Measurements from ENCODE around the gene SNTG2. TPM values are rescaled to one million over a fixed set of nuclear protein-coding genes. Genes with fewer than 3 reads are reported as not detected.

Gene SNTG2
- total RNA-seq, 1 donor from 2014 or later = 7.7 TPM

DNA sequence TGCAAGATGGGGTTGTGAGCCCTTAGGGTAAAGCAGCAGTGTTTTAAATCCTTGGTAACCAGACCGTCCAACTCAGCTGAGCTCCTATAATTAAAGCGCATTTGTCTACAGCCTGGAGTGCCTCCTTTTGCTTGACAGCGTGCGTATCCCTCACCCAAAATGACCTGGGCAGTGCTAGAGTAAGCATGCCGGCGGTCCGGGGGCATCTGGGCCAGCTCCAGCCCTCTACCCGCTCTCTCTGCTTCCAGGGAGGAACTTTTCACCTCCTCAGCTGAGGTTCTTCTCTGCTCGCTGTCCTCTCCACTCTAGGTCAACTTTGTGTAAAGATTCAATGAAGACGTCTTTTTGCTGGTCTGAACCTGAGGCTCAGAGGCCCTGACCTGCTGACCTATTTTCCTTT, 360.2 kb downstream of the SNTG2 start:
- H3K9me3 Mint-ChIP-seq (ENCODE audit: unreplicated experiment) = peaks cover 9% of the 10 kb centered on the region
- peaks cover 3% of the 10 kb centered on the region for H3K36me3 Mint-ChIP-seq (ENCODE audit: unreplicated experiment)
- H3K4me3 Mint-ChIP-seq (ENCODE audit: unreplicated experiment) = no peak overlapping the region
- DNase-seq = no peak
- H3K27me3 Mint-ChIP-seq (ENCODE audit: unreplicated experiment) = peaks cover 14% of the 10 kb centered on the region
- TF ChIP-seq, protein P1, sequence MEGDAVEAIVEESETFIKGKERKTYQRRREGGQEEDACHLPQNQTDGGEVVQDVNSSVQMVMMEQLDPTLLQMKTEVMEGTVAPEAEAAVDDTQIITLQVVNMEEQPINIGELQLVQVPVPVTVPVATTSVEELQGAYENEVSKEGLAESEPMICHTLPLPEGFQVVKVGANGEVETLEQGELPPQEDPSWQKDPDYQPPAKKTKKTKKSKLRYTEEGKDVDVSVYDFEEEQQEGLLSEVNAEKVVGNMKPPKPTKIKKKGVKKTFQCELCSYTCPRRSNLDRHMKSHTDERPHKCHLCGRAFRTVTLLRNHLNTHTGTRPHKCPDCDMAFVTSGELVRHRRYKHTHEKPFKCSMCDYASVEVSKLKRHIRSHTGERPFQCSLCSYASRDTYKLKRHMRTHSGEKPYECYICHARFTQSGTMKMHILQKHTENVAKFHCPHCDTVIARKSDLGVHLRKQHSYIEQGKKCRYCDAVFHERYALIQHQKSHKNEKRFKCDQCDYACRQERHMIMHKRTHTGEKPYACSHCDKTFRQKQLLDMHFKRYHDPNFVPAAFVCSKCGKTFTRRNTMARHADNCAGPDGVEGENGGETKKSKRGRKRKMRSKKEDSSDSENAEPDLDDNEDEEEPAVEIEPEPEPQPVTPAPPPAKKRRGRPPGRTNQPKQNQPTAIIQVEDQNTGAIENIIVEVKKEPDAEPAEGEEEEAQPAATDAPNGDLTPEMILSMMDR (IDR thresholded peaks at IDR 0.05; ENCODE audit: partially characterized antibody, unreplicated experiment) = no peak
- H3K27ac Mint-ChIP-seq (ENCODE audit: unreplicated experiment) = no peak overlapping the region
- H3K4me1 Mint-ChIP-seq (ENCODE audit: low read depth, unreplicated experiment) = peaks cover 16% of the 10 kb centered on the region

DNA sequence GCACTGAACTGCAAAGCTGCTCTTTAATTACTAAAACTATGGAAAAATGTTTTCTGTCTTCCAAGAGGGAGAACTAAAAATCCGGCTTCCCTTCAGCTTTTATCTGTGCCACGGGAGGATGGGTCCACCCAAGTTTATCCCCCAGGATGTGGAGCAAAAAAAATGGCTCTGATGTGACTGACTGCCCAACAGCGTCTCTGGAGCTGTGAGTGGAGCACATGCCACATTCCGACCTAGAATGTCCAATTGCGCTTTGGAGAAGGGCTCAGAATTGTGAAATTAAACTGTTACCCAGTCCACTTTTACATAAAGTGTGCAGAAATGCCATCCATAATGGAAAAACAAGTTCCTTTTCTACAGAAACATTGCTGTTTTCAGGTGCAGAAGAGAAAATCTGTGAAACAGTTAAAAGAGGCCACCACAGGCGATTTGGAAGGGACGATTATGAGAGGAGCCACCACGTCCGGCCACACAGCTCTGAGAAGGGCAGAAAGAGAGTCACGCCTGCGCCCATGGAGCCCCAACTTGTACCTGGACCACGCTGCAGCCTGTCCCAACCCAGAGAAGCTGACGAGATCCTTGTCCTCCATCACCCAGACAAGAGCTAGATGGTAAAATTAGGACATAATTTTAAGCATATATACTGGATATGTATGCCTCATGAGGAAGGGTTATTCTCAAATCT, 362.7 kb downstream of the SNTG2 start:
- Mint-ChIP-seq H3K4me3 (ENCODE audit: unreplicated experiment) (no peak overlapping the region), H3K36me3 (ENCODE audit: unreplicated experiment) (peaks cover 4% of the 10 kb centered on the region), H3K4me1 (ENCODE audit: low read depth, unreplicated experiment) (peaks cover 2% of the 10 kb centered on the region), H3K27me3 (ENCODE audit: unreplicated experiment) (peaks cover 4% of the 10 kb centered on the region), H3K27ac (ENCODE audit: unreplicated experiment) (no peak overlapping the region), H3K9me3 (ENCODE audit: unreplicated experiment) (peaks cover 2% of the 10 kb centered on the region)
- TF ChIP-seq, protein P1 (IDR thresholded peaks at IDR 0.05; ENCODE audit: partially characterized antibody, unreplicated experiment) = no peak
- no peak for DNase-seq

DNA sequence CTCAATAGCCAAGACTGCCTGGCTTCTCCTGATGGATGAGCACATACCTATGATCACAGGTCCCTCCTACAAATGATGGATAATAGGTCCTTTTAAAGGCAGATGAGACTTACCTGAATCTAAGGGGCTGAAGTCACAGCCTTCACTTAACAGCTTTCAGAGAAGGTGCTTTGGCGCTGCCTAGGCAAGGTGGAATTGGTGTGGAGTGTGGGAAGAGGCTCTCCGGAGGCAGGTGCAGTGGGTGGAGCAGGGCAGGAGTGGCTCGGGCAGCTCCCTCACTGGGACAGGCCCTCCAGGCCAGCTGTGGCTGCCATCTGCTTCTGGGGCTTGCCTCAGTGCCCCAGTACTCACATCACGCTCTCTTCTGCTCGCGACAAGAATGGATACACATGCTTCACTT, 363.6 kb downstream of the SNTG2 start:
- Mint-ChIP-seq H3K27ac (ENCODE audit: unreplicated experiment) (no peak overlapping the region), H3K4me1 (ENCODE audit: low read depth, unreplicated experiment) (peaks cover 2% of the 10 kb centered on the region), H3K9me3 (ENCODE audit: unreplicated experiment) (no peaks in the 10 kb centered on the region), H3K27me3 (ENCODE audit: unreplicated experiment) (peaks cover 4% of the 10 kb centered on the region), H3K36me3 (ENCODE audit: unreplicated experiment) (peaks cover 4% of the 10 kb centered on the region), H3K4me3 (ENCODE audit: unreplicated experiment) (no peak overlapping the region)
- DNase-seq = no peak
- TF ChIP-seq, protein P1 (IDR thresholded peaks at IDR 0.05; ENCODE audit: partially characterized antibody, unreplicated experiment) = no peak

DNA sequence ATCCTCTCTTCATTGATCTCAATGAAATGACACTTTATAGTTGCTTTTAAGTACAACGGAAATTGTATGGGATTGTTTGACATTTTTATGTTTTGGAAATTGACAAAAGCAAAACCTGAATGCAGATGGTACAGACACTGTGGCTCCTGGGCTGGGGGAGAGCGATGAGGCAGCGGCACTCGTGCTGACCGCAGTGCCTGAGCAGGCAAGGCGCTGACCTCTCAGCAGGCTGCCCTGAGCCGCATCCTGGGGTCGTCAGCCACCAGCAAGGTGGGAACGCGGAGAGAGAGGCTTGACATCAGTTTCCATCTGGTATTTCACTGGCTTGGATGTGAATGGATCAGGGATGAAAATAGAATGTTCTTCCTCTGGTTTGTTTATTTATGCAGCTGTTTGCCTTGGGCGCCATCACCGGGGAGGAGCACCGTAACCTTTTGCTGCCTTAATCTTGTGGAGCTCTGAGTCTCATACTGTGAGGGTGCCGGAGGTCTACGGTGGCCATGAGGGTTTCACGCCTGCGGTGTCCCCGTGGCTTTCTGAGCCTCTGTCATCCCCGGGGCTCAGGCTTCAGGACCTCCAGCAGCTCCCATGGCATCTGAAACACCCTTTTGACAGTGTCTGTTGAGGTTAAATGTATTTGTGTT, 367.8 kb downstream of the SNTG2 start:
- no peak overlapping the region for H3K4me3 Mint-ChIP-seq (ENCODE audit: unreplicated experiment)
- peaks cover 3% of the 10 kb centered on the region for H3K4me1 Mint-ChIP-seq (ENCODE audit: low read depth, unreplicated experiment)
- H3K36me3 Mint-ChIP-seq (ENCODE audit: unreplicated experiment) = peaks cover 4% of the 10 kb centered on the region
- H3K9me3 Mint-ChIP-seq (ENCODE audit: unreplicated experiment) = peaks cover 6% of the 10 kb centered on the region
- TF ChIP-seq, protein P1 (IDR thresholded peaks at IDR 0.05; ENCODE audit: partially characterized antibody, unreplicated experiment) = no peak
- H3K27me3 Mint-ChIP-seq (ENCODE audit: unreplicated experiment) = peaks cover under 1% of the 10 kb centered on the region
- DNase-seq = no peak
- H3K27ac Mint-ChIP-seq (ENCODE audit: unreplicated experiment) = no peak overlapping the region

DNA sequence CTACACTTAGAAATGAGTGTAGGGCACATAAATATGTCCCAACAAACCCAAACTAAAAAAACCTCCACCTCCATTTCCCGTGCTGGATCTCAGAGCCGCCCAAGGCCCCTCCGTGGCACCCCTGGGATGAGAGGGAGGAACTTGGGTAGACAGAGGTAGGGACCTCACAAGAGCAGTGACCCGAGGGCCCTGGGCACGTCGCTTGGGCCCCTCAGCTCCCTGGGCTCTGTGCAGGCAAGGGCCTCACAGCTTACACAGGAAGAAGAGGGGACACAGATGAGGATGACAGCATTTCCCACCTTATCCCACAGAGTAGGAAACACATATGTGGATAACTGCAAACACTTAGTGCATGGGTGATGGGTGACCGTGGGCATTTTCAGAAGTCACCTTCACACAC, 368.7 kb downstream of the SNTG2 start:
- H3K4me1 Mint-ChIP-seq (ENCODE audit: low read depth, unreplicated experiment) = peaks cover 3% of the 10 kb centered on the region
- TF ChIP-seq, protein P1 (IDR thresholded peaks at IDR 0.05; ENCODE audit: partially characterized antibody, unreplicated experiment) = no peak
- H3K9me3 Mint-ChIP-seq (ENCODE audit: unreplicated experiment) = peaks cover 6% of the 10 kb centered on the region
- no peak overlapping the region for H3K27ac Mint-ChIP-seq (ENCODE audit: unreplicated experiment)
- H3K27me3 Mint-ChIP-seq (ENCODE audit: unreplicated experiment) = no peaks in the 10 kb centered on the region
- peaks cover 4% of the 10 kb centered on the region for H3K36me3 Mint-ChIP-seq (ENCODE audit: unreplicated experiment)
- no peak overlapping the region for H3K4me3 Mint-ChIP-seq (ENCODE audit: unreplicated experiment)
- DNase-seq = no peak

Measured in glutamatergic neuron (in vitro differentiated cells).